ENCODE data around the gene PLCH1.

Gene PLCH1

GRCh38 chr3:155444771-155445170 lies 300.1 kb downstream of the PLCH1 start:
- H3K36me3 ChIP-seq (ENCODE audit: control insufficient read depth, insufficient read depth, low read length) = no peaks in the 10 kb centered on the region
- no peak overlapping the region for H3K4me3 ChIP-seq (replicated peaks; ENCODE audit: low read depth, low read length)
- no peak for DNase-seq (ENCODE audit: extremely low read depth, insufficient read length)
- no peaks in the 10 kb centered on the region for H3K27me3 ChIP-seq (replicated peaks; ENCODE audit: control insufficient read depth, insufficient read depth, low read length)
- TF ChIP-seq CTCF (IDR thresholded peaks at IDR 0.05; ENCODE audit: insufficient read depth, low read length, poor library complexity, severe bottlenecking) = no peak

GRCh38 chr3:155443815-155444214 lies 301.1 kb downstream of the PLCH1 start:
- no peaks in the 10 kb centered on the region for H3K36me3 ChIP-seq (ENCODE audit: control insufficient read depth, insufficient read depth, low read length)
- H3K27me3 ChIP-seq (replicated peaks; ENCODE audit: control insufficient read depth, insufficient read depth, low read length) = no peaks in the 10 kb centered on the region
- TF ChIP-seq CTCF (IDR thresholded peaks at IDR 0.05; ENCODE audit: insufficient read depth, low read length, poor library complexity, severe bottlenecking) = no peak
- DNase-seq (ENCODE audit: extremely low read depth, insufficient read length) = no peak
- no peak overlapping the region for H3K4me3 ChIP-seq (replicated peaks; ENCODE audit: low read depth, low read length)

- Histone ChIP-seq H3K4me3 (replicated peaks; ENCODE audit: low read depth, low read length) (no peak overlapping the region), H3K36me3 (ENCODE audit: control insufficient read depth, insufficient read depth, low read length) (no peaks in the 10 kb centered on the region), H3K27me3 (replicated peaks; ENCODE audit: control insufficient read depth, insufficient read depth, low read length) (no peaks in the 10 kb centered on the region)
- no peak for TF ChIP-seq CTCF (IDR thresholded peaks at IDR 0.05; ENCODE audit: insufficient read depth, low read length, poor library complexity, severe bottlenecking)
- no peak for DNase-seq (ENCODE audit: extremely low read depth, insufficient read length)
Measured at GRCh38 chr3:155442072-155442471, 302.8 kb downstream of the PLCH1 start.

- Histone ChIP-seq H3K27me3 (replicated peaks; ENCODE audit: control insufficient read depth, insufficient read depth, low read length) (no peaks in the 10 kb centered on the region), H3K36me3 (ENCODE audit: control insufficient read depth, insufficient read depth, low read length) (no peaks in the 10 kb centered on the region), H3K4me3 (replicated peaks; ENCODE audit: low read depth, low read length) (no peak overlapping the region)
- DNase-seq (ENCODE audit: extremely low read depth, insufficient read length) = no peak
- TF ChIP-seq CTCF (IDR thresholded peaks at IDR 0.05; ENCODE audit: insufficient read depth, low read length, poor library complexity, severe bottlenecking) = no peak
Measured at GRCh38 chr3:155441506-155441905, 303.4 kb downstream of the PLCH1 start.

GRCh38 chr3:155441026-155441425 lies 303.8 kb downstream of the PLCH1 start:
- no peak for TF ChIP-seq CTCF (IDR thresholded peaks at IDR 0.05; ENCODE audit: insufficient read depth, low read length, poor library complexity, severe bottlenecking)
- no peak for DNase-seq (ENCODE audit: extremely low read depth, insufficient read length)
- no peaks in the 10 kb centered on the region for H3K27me3 ChIP-seq (replicated peaks; ENCODE audit: control insufficient read depth, insufficient read depth, low read length)
- no peak overlapping the region for H3K4me3 ChIP-seq (replicated peaks; ENCODE audit: low read depth, low read length)
- no peaks in the 10 kb centered on the region for H3K36me3 ChIP-seq (ENCODE audit: control insufficient read depth, insufficient read depth, low read length)

GRCh38 chr3:155435821-155436220 lies 309.1 kb downstream of the PLCH1 start:
- no peak for DNase-seq (ENCODE audit: extremely low read depth, insufficient read length)
- Histone ChIP-seq H3K27me3 (replicated peaks; ENCODE audit: control insufficient read depth, insufficient read depth, low read length) (no peaks in the 10 kb centered on the region), H3K4me3 (replicated peaks; ENCODE audit: low read depth, low read length) (no peak overlapping the region), H3K36me3 (ENCODE audit: control insufficient read depth, insufficient read depth, low read length) (no peaks in the 10 kb centered on the region)
- no peak for TF ChIP-seq CTCF (IDR thresholded peaks at IDR 0.05; ENCODE audit: insufficient read depth, low read length, poor library complexity, severe bottlenecking)
